22Rv1 (cell line): ENCODE measurements around the gene SST.

Experiments used
- CTCF ChIP-seq: fragments of 450-650 bp; IDR thresholded peaks from 2 replicates; pipeline ENCODE4 v1.5.1; 2017; ENCODE audit warnings: mild to moderate bottlenecking
- ZFX ChIP-seq: fragments of 450-650 bp; IDR thresholded peaks from 2 replicates; pipeline ENCODE4 v1.6.1; 2017; ENCODE audit warnings: antibody characterized with exemption, borderline replicate concordance

DNA sequence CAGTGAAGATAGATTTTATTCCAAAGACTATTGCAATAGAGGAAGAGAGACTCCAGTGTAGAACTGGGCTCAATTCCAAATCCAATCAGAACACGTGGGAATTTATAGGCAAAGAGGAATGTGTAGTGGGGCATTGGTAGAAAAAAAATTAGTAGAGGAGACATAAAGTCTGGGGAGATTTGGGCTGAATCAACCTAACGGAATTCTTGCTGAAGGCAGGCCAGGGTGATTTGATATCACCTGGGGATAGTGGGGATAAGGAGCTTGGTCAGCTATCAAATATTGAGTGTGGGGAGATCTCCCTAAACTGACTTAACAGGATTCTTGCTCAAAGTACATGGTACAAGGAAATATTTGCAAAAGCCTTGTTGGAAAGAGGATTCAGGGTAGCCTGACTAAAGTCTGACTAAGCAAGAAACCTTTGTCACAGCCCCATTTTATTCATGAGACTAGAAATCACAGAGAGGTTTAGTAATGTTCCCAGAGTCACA lies 29.6 kb downstream of the SST start:
- TF ChIP-seq CTCF (no peak), ZFX (no peak)
